Measurements from ENCODE around the gene TSPAN7. TPM values are rescaled to one million over a fixed set of nuclear protein-coding genes. Genes with fewer than 3 reads are reported as not detected.

Gene TSPAN7
- total and polyA plus RNA-seq, 2 of the 4 experiments (the other 2 are of a cell fraction) = not detected

DNA sequence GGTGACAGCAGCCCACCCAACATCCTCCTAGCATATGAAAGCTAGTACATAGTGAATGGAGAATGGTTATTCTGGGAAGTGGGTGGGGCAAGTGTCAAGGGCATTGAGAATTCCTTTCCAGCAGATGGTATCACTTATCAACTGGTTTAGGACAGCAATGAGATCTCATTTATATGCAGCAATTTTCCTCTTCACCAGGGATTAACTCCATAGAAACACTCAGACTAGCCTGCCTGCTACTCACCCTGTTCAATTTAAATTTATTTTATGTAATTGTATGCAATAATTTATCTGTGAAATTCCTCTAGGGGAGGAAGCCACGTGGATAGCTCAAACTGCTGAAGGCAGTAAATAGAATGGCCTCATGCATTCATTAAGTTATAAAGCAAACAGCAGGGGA is 138.4 kb downstream of the TSPAN7 start:
- dilution Hi-C loops (cut with HindIII; ENCODE audit: low sequenced_read_pairs, unreplicated experiment) (no loop called here), in situ Hi-C loops (cut with MboI; ENCODE audit: low sequenced_read_pairs) (no loop called here), intact Hi-C loops (cut with micrococcal nuclease) (no loop called here)
- no peaks in the 10 kb centered on the region for H3K79me1 ChIP-seq (ENCODE audit: low read depth in 1 of 2, low read length in 2 of 2)
- no peak for ATAC-seq (ENCODE audit: low read depth)
- no peaks in the 10 kb centered on the region for H4K20me1 ChIP-seq (ENCODE audit: insufficient read depth, low read length)
- H3K27me3 ChIP-seq (ENCODE audit: control insufficient read depth, insufficient read depth, low read length) = peaks cover 2% of the 10 kb centered on the region; the same call in 1 of the 2 replicates
- H3K56ac ChIP-seq (ENCODE audit: extremely low read depth, insufficient read depth, low read length) = no peak overlapping the region
- H3K4me1 ChIP-seq (ENCODE audit: control insufficient read depth, insufficient read depth, low read length) = no peaks in the 10 kb centered on the region
- H3K4me2 ChIP-seq (ENCODE audit: low read depth, low read length) = no peak overlapping the region
- H3K36me3 ChIP-seq (ENCODE audit: control insufficient read depth, insufficient read depth, low read length) = no peaks in the 10 kb centered on the region
- ChIA-PET POLR2A (ENCODE audit: unreplicated experiment) (no interaction called here), CTCF (no interaction called here)
- no peak overlapping the region for H2BK20ac ChIP-seq (ENCODE audit: low read depth, low read length)
- no peak overlapping the region for H3K14ac ChIP-seq (replicated peaks; ENCODE audit: low read depth, low read length)
- H3K23ac ChIP-seq (ENCODE audit: low read depth, low read length) = no peak overlapping the region
- H2AK5ac ChIP-seq (ENCODE audit: low read depth, low read length) = no peak overlapping the region
- no peak overlapping the region for H3K4me3 ChIP-seq (ENCODE audit: insufficient read depth, low read depth, low read length)
- no peak overlapping the region for H4K8ac ChIP-seq (ENCODE audit: low read depth in 2 of 2, low read length in 2 of 2)
- H2AK9ac ChIP-seq (replicated peaks; ENCODE audit: low read depth, low read length, poor library complexity) = no peak overlapping the region
- TF ChIP-seq MXI1 (IDR thresholded peaks at IDR 0.05; ENCODE audit: borderline replicate concordance, low read depth, low read length) (no peak), RFX5 (IDR thresholded peaks at IDR 0.05; ENCODE audit: low read depth, low read length) (no peak), RCOR1 (IDR thresholded peaks at IDR 0.05; ENCODE audit: insufficient replicate concordance, low read length) (no peak)
- TF ChIP-seq, protein P1, sequence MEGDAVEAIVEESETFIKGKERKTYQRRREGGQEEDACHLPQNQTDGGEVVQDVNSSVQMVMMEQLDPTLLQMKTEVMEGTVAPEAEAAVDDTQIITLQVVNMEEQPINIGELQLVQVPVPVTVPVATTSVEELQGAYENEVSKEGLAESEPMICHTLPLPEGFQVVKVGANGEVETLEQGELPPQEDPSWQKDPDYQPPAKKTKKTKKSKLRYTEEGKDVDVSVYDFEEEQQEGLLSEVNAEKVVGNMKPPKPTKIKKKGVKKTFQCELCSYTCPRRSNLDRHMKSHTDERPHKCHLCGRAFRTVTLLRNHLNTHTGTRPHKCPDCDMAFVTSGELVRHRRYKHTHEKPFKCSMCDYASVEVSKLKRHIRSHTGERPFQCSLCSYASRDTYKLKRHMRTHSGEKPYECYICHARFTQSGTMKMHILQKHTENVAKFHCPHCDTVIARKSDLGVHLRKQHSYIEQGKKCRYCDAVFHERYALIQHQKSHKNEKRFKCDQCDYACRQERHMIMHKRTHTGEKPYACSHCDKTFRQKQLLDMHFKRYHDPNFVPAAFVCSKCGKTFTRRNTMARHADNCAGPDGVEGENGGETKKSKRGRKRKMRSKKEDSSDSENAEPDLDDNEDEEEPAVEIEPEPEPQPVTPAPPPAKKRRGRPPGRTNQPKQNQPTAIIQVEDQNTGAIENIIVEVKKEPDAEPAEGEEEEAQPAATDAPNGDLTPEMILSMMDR (conservative IDR thresholded peaks at IDR 0.05; ENCODE audit: low read depth, low read length) = no peak
- no peak for DNase-seq
- H2BK15ac ChIP-seq (ENCODE audit: low read depth, low read length) = no peak overlapping the region
- H2BK120ac ChIP-seq (ENCODE audit: low read depth, low read length) = no peak overlapping the region
- no peak overlapping the region for H2AFZ ChIP-seq (replicated peaks; ENCODE audit: low read length, poor library complexity)
- H4K5ac ChIP-seq (ENCODE audit: low read depth, low read length) = no peak overlapping the region
- no peaks in the 10 kb centered on the region for H3K9me1 ChIP-seq (ENCODE audit: insufficient read depth, low read length)
- H3K9me3 ChIP-seq (ENCODE audit: control insufficient read depth, insufficient read depth, low read length) = no peaks in the 10 kb centered on the region
- no peak overlapping the region for H4K91ac ChIP-seq (ENCODE audit: insufficient read depth, low read depth, low read length)
- H3K27ac ChIP-seq (ENCODE audit: insufficient read depth, low read length) = no peak overlapping the region
- H2BK5ac ChIP-seq (ENCODE audit: low read depth, low read length, poor library complexity, severe bottlenecking) = no peak overlapping the region
- BruUV-seq (replicated peaks) = no TSS peak
- no peak overlapping the region for H3K9ac ChIP-seq (ENCODE audit: low read depth, low read length)
- whole genome bisulfite sequencing, 2 experiments (ENCODE audit: extremely low coverage in 2 of 2, insufficient read length in 1 of 2) = no CpG with 5 or more reads among the region's 1 CpG
- H3K4ac ChIP-seq (ENCODE audit: low read depth, low read length) = no peak overlapping the region
- no peak overlapping the region for H3K18ac ChIP-seq (ENCODE audit: low read depth, low read length)

Measured in IMR-90 (cell line).